GM23338 (cell line): ENCODE results near the gene KRTAP1-4. TPM values are rescaled to one million over a fixed set of nuclear protein-coding genes. Genes with fewer than 3 reads are reported as not detected.
A peak's percentile ranks its signal among the peaks of the same experiment; 100 is the strongest.
"Not testable (repeated sequence)": the region's sequence is repeated elsewhere in the genome, so short reads cannot be mapped to it uniquely, and the experiment has no call there.

Experiments used
- ATAC-seq: fragments of 200-7000 bp; cut with Tn5 transposase; 3 replicates; pipeline ENCODE4 v1.9.1; 2020
- DNase-seq: peaks from one replicate; pipeline ENCODE4 v3.0.0-alpha.2; 2015; ENCODE audit warnings: low spot score
- H2AFZ ChIP-seq: fragments of 200-600 bp; sonication (generic); 2 replicates; pipeline ENCODE4 v1.8.0; 2016; ENCODE audit warnings: antibody characterized with exemption, mild to moderate bottlenecking, moderate library complexity
- H3F3A ChIP-seq: fragments of 200-600 bp; sonication (generic); replicated peaks from 2 replicates; pipeline ENCODE4 v1.8.0; 2017; ENCODE audit warnings: antibody characterized with exemption, mixed run types, low read depth
- H3K27ac ChIP-seq: fragments of 200-600 bp; sonication (generic); 2 replicates; pipeline ENCODE4 v1.6.1; 2016; ENCODE audit warnings: low read depth
- H3K27me3 ChIP-seq: fragments of 200-600 bp; sonication (generic); 2 replicates; pipeline ENCODE4 v1.8.0; 2016; ENCODE audit warnings: mild to moderate bottlenecking, mixed run types, moderate library complexity; ENCODE audit not compliant: insufficient read depth
- H3K36me3 ChIP-seq: fragments of 200-600 bp; sonication (generic); 2 replicates; pipeline ENCODE4 v1.8.0; 2016; ENCODE audit warnings: mild to moderate bottlenecking; ENCODE audit not compliant: insufficient read depth
- H3K4me1 ChIP-seq: fragments of 200-600 bp; sonication (generic); 2 replicates; pipeline ENCODE4 v1.8.0; 2016; ENCODE audit warnings: mild to moderate bottlenecking, moderate library complexity; ENCODE audit not compliant: insufficient read depth
- H3K4me2 ChIP-seq: fragments of 200-600 bp; sonication (generic); 2 replicates; pipeline ENCODE4 v1.7.1; 2017; ENCODE audit warnings: mixed run types
- H3K4me3 ChIP-seq: fragments of 200-600 bp; sonication (generic); 2 replicates; pipeline ENCODE4 v1.6.1; 2016; ENCODE audit warnings: mixed run types
- H3K79me2 ChIP-seq: fragments of 200-600 bp; sonication (generic); replicated peaks from 2 replicates; pipeline ENCODE4 v1.8.0; 2017; ENCODE audit warnings: mild to moderate bottlenecking; ENCODE audit not compliant: insufficient read depth
- H3K9me2 ChIP-seq: fragments of 200-600 bp; sonication (generic); 2 replicates; pipeline ENCODE4 v1.8.0; 2017; ENCODE audit not compliant: insufficient read depth
- H4K20me1 ChIP-seq: fragments of 200-600 bp; sonication (generic); replicated peaks from 2 replicates; pipeline ENCODE4 v1.8.0; 2017; ENCODE audit warnings: mild to moderate bottlenecking; ENCODE audit not compliant: insufficient read depth
- H3K27ac Mint-ChIP-seq: 2 replicates; pipeline ENCODE4 v1.8.0; 2020; ENCODE audit warnings: inconsistent platforms, mild to moderate bottlenecking, moderate library complexity, mixed read lengths
- H3K27me3 Mint-ChIP-seq: 3 replicates; pipeline ENCODE4 v1.8.0; 2022; ENCODE audit warnings: low read depth, mild to moderate bottlenecking, moderate library complexity, mixed read lengths, inconsistent platforms; ENCODE audit not compliant: insufficient read depth, poor library complexity
- H3K36me3 Mint-ChIP-seq: 3 replicates; pipeline ENCODE4 v1.8.0; 2021; ENCODE audit warnings: low read depth, mild to moderate bottlenecking, inconsistent platforms, moderate library complexity, mixed read lengths
- H3K4me1 Mint-ChIP-seq: 3 replicates; pipeline ENCODE4 v1.8.0; 2020; ENCODE audit warnings: mild to moderate bottlenecking, inconsistent platforms, mixed read lengths
- H3K4me3 Mint-ChIP-seq: 3 replicates; pipeline ENCODE4 v1.8.0; 2021; ENCODE audit warnings: moderate library complexity, mild to moderate bottlenecking, inconsistent platforms, mixed read lengths
- H3K9me3 Mint-ChIP-seq: 3 replicates; pipeline ENCODE4 v1.8.0; 2020; ENCODE audit warnings: moderate library complexity, mild to moderate bottlenecking, inconsistent platforms, mixed read lengths
- CREB1 ChIP-seq: fragments of 250-450 bp; sonication (Bioruptor Pico); IDR thresholded peaks from 2 replicates; pipeline ENCODE4 v1.5.0; 2020; ENCODE audit warnings: low read depth, mild to moderate bottlenecking, moderate library complexity
- CTCF ChIP-seq, 2 experiments: fragments of 200-600 bp in 1 of 2; sonication (generic) in 1 of 2; conservative IDR thresholded peaks; 2 replicates each; pipeline versions ENCODE4 v1.5.1 to v1.6.1; 2016 to 2017; ENCODE audit warnings: antibody characterized with exemption in 2 of 2, low read depth in 2 of 2, mild to moderate bottlenecking in 2 of 2, moderate library complexity in 1 of 2
- ETS1 ChIP-seq: IDR thresholded peaks from 2 replicates; pipeline ENCODE4 v1.6.1; 2016; ENCODE audit warnings: antibody characterized with exemption
- EZH2 ChIP-seq: fragments of 200-600 bp; sonication (generic); IDR thresholded peaks from one replicate; pipeline ENCODE4 v1.8.0; 2017; ENCODE audit warnings: antibody characterized with exemption, mild to moderate bottlenecking, low read depth; ENCODE audit not compliant: unreplicated experiment
- EZH2phosphoT487 ChIP-seq: fragments of 200-600 bp; sonication (generic); IDR thresholded peaks from one replicate; pipeline ENCODE4 v1.8.1; 2018; ENCODE audit warnings: antibody characterized with exemption; ENCODE audit not compliant: unreplicated experiment
- JUNB ChIP-seq: IDR thresholded peaks from one replicate; pipeline ENCODE4 v1.6.1; 2016; ENCODE audit warnings: antibody characterized with exemption; ENCODE audit not compliant: unreplicated experiment
- NANOG ChIP-seq: IDR thresholded peaks from 2 replicates; pipeline ENCODE4 v1.6.1; 2016; ENCODE audit warnings: antibody characterized with exemption, borderline replicate concordance
- POLR2AphosphoS5 ChIP-seq: IDR thresholded peaks from 2 replicates; pipeline ENCODE4 v1.6.1; 2016; ENCODE audit warnings: antibody characterized with exemption, low read depth
- REST ChIP-seq: IDR thresholded peaks from one replicate; pipeline ENCODE4 v1.6.1; 2018; ENCODE audit warnings: antibody characterized with exemption; ENCODE audit not compliant: unreplicated experiment
- STAT1 ChIP-seq: IDR thresholded peaks from one replicate; pipeline ENCODE4 v1.6.1; 2016; ENCODE audit warnings: antibody characterized with exemption; ENCODE audit not compliant: unreplicated experiment
- ZNF114 ChIP-seq: fragments of 250-450 bp; sonication (Bioruptor Pico); IDR thresholded peaks from 2 replicates; pipeline ENCODE4 v1.5.0; 2020; ENCODE audit warnings: mild to moderate bottlenecking, moderate library complexity
- ZNF331 ChIP-seq: fragments of 250-450 bp; sonication (Bioruptor Pico); IDR thresholded peaks from 2 replicates; pipeline ENCODE4 v1.5.0; 2020; ENCODE audit warnings: low read depth, mild to moderate bottlenecking, moderate library complexity
- polyA plus RNA-seq: library from polyadenylated mRNA; unstranded; fragments of >200 nt; fragmentation: Nextera tagmentation; extraction: Ambion mirVana; gene quantifications from 2 replicates; pipeline ENCODE4 v1.2.1, GENCODE V29; 2016
- total RNA-seq: library from RNA; depleted of rRNA; stranded (reverse); fragments of >200 nt; shearing (Covaris generic); gene quantifications from 2 replicates; pipeline ENCODE4 v1.2.3, GENCODE V29; 2014

Gene KRTAP1-4
- total and polyA plus RNA-seq, 2 experiments from 2014 or later: not detected

- Histone ChIP-seq H3K27me3 (no peaks in the 10 kb centered on the region), H3K4me2 (no peak overlapping the region), H3F3A (no peaks in the 10 kb centered on the region), H3K36me3 (no peaks in the 10 kb centered on the region), H4K20me1 (no peaks in the 10 kb centered on the region), H3K4me3 (no peak overlapping the region), H3K4me1 (peaks cover 8% of the 10 kb centered on the region), H3K79me2 (no peaks in the 10 kb centered on the region), H2AFZ (no peak overlapping the region; the same call in 1 of the 2 replicates), H3K9me2 (no peaks in the 10 kb centered on the region), H3K27ac (no peak overlapping the region)
- H3K4me1 Mint-ChIP-seq: peaks cover 16% of the 10 kb centered on the region
- TF ChIP-seq EZH2: no peak
- DNase-seq (no peak), ATAC-seq (no peak)
- H3K27ac Mint-ChIP-seq: no peak overlapping the region
- H3K4me3 Mint-ChIP-seq: no peak overlapping the region
- peaks cover 2% of the 10 kb centered on the region for H3K27me3 Mint-ChIP-seq
- 0 out of 3 replicates have a peak, but pooled peaks cover under 1% of the 10 kb centered on the region for H3K36me3 Mint-ChIP-seq
- H3K9me3 Mint-ChIP-seq: peaks cover 2% of the 10 kb centered on the region; the same call in 1 of the 3 replicates
These were observed 18.4 kb upstream of the KRTAP1-4 start for GRCh38 chr17:41048441-41048840.

- H3K4me3 ChIP-seq, H3K4me3 Mint-ChIP-seq, H3K4me1 ChIP-seq, H3K27me3 Mint-ChIP-seq, H3F3A ChIP-seq, H3K27me3 ChIP-seq, H3K36me3 Mint-ChIP-seq, H3K27ac ChIP-seq, H4K20me1 ChIP-seq, H3K9me2 ChIP-seq, H3K9me3 Mint-ChIP-seq, H3K36me3 ChIP-seq, H3K27ac Mint-ChIP-seq, H3K4me2 ChIP-seq, H2AFZ ChIP-seq, H3K79me2 ChIP-seq: not testable (repeated sequence)
- peaks cover 16% of the 10 kb centered on the region for H3K4me1 Mint-ChIP-seq
- DNase-seq (peak; percentile 3), ATAC-seq (peak; percentile 65)
These were observed 16.9 kb upstream of the KRTAP1-4 start, which contains the start of gene KRTAP2-1 for GRCh38 chr17:41046735-41047465. Gene KRTAP2-1, minus strand, starts transcription at chr17:41047316. Its CDS starts 49 bp downstream, at chr17:41047267.

- no peaks in the 10 kb centered on the region for H3K36me3 ChIP-seq
- H3K36me3 Mint-ChIP-seq: no peaks in the 10 kb centered on the region
- H3K4me1 Mint-ChIP-seq: peaks cover 19% of the 10 kb centered on the region
- peaks cover 14% of the 10 kb centered on the region for H3K4me1 ChIP-seq
- no peak overlapping the region for H3K4me2 ChIP-seq
- H3F3A ChIP-seq: no peaks in the 10 kb centered on the region
- DNase-seq (no peak), ATAC-seq (no peak)
- no peak overlapping the region for H3K4me3 Mint-ChIP-seq
- no peak overlapping the region for H3K27ac ChIP-seq
- H2AFZ ChIP-seq: no peak overlapping the region
- no peaks in the 10 kb centered on the region for H3K27me3 ChIP-seq
- no peaks in the 10 kb centered on the region for H3K9me2 ChIP-seq
- 0 out of 3 replicates have a peak, but pooled peaks cover 2% of the 10 kb centered on the region for H3K9me3 Mint-ChIP-seq
- H3K79me2 ChIP-seq: no peaks in the 10 kb centered on the region
- H3K4me3 ChIP-seq: no peak overlapping the region
- H3K27me3 Mint-ChIP-seq: peaks cover 4% of the 10 kb centered on the region
- H3K27ac Mint-ChIP-seq: no peak overlapping the region
- H4K20me1 ChIP-seq: no peaks in the 10 kb centered on the region
- TF ChIP-seq EZH2: no peak
- TF ChIP-seq CTCF (conservative IDR thresholded peaks at IDR 0.05; ENCODE audit: low read depth in 2 of 2): no peak
- TF ChIP-seq EZH2phosphoT487: no peak
- no peak for TF ChIP-seq ETS1
- TF ChIP-seq NANOG: no peak
- TF ChIP-seq ZNF114 (CRISPR knock-in tag): no peak
- no peak for TF ChIP-seq POLR2AphosphoS5
- TF ChIP-seq ZNF331 (CRISPR knock-in tag): no peak
- TF ChIP-seq CREB1 (CRISPR knock-in tag): no peak
- no peak for TF ChIP-seq STAT1
- no peak for TF ChIP-seq JUNB
- TF ChIP-seq REST: no peak
These were observed 13.0 kb upstream of the KRTAP1-4 start for GRCh38 chr17:41042953-41043352.
